ENCODE measurements around the gene GSTT2.

Gene GSTT2

DNA sequence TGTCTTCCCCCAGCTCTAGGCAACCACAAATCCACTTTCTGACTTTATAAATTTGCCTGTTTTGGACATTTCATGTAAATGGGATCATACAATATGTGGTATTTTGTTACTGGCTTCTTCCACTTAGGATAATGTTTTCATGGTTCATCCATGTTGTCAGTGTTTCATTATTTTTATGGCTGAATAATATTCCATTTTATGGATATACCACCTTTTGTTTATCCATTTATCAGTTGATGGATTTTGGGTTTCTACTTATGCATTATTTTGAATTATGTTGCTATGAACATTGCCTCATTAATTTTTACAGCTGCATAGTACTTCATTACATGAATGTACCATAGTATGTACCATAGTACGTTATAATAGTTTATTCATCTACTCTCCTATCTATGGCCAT is 36.2 kb downstream of the GSTT2 start:
- no peaks in the 10 kb centered on the region for H3K4me1 ChIP-seq (ENCODE audit: insufficient read depth, poor library complexity, severe bottlenecking)
- H3K9me3 ChIP-seq (ENCODE audit: severe bottlenecking) = no peaks in the 10 kb centered on the region
- H3K27ac ChIP-seq (ENCODE audit: poor library complexity, severe bottlenecking) = no peak overlapping the region
- no peak for ATAC-seq (ENCODE audit: low read depth)
- H3K4me3 ChIP-seq (ENCODE audit: severe bottlenecking) = no peak overlapping the region
- no peak for DNase-seq (ENCODE audit: low spot score)
- H3K36me3 ChIP-seq (ENCODE audit: low read depth) = peaks cover 10% of the 10 kb centered on the region
- TF ChIP-seq, protein P1, sequence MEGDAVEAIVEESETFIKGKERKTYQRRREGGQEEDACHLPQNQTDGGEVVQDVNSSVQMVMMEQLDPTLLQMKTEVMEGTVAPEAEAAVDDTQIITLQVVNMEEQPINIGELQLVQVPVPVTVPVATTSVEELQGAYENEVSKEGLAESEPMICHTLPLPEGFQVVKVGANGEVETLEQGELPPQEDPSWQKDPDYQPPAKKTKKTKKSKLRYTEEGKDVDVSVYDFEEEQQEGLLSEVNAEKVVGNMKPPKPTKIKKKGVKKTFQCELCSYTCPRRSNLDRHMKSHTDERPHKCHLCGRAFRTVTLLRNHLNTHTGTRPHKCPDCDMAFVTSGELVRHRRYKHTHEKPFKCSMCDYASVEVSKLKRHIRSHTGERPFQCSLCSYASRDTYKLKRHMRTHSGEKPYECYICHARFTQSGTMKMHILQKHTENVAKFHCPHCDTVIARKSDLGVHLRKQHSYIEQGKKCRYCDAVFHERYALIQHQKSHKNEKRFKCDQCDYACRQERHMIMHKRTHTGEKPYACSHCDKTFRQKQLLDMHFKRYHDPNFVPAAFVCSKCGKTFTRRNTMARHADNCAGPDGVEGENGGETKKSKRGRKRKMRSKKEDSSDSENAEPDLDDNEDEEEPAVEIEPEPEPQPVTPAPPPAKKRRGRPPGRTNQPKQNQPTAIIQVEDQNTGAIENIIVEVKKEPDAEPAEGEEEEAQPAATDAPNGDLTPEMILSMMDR (IDR thresholded peaks at IDR 0.05; ENCODE audit: poor library complexity, severe bottlenecking) = no peak
- no peaks in the 10 kb centered on the region for H3K27me3 ChIP-seq (ENCODE audit: insufficient read depth, poor library complexity, severe bottlenecking)

DNA sequence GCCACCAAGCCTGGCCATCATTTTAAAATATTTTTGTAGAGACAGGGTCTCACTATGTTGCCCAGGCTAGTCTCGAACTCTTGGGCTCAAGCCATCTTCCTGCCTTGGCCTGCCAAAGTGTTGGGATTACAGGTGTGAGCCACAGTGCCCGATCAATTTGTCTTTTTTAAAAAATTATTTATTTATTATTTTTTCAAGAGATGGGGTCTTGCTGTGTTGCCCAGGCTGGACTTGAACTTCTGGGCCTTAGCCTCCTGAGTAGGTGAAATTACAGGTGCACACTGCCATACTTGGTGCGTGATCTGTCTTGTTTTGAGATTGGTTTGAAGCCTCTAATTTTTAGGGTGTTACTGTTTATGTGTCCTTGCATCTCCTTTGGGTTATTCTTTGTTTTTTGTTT is 41.4 kb downstream of the GSTT2 start:
- DNase-seq (ENCODE audit: low spot score) = no peak
- H3K27ac ChIP-seq (ENCODE audit: poor library complexity, severe bottlenecking) = no peak overlapping the region
- no peaks in the 10 kb centered on the region for H3K27me3 ChIP-seq (ENCODE audit: insufficient read depth, poor library complexity, severe bottlenecking)
- no peak for ATAC-seq (ENCODE audit: low read depth)
- TF ChIP-seq, protein P1 (IDR thresholded peaks at IDR 0.05; ENCODE audit: poor library complexity, severe bottlenecking) = no peak
- no peak overlapping the region for H3K4me3 ChIP-seq (ENCODE audit: severe bottlenecking)
- peaks cover 18% of the 10 kb centered on the region for H3K36me3 ChIP-seq (ENCODE audit: low read depth)
- H3K4me1 ChIP-seq (ENCODE audit: insufficient read depth, poor library complexity, severe bottlenecking) = no peaks in the 10 kb centered on the region
- peaks cover 3% of the 10 kb centered on the region for H3K9me3 ChIP-seq (ENCODE audit: severe bottlenecking)

DNA sequence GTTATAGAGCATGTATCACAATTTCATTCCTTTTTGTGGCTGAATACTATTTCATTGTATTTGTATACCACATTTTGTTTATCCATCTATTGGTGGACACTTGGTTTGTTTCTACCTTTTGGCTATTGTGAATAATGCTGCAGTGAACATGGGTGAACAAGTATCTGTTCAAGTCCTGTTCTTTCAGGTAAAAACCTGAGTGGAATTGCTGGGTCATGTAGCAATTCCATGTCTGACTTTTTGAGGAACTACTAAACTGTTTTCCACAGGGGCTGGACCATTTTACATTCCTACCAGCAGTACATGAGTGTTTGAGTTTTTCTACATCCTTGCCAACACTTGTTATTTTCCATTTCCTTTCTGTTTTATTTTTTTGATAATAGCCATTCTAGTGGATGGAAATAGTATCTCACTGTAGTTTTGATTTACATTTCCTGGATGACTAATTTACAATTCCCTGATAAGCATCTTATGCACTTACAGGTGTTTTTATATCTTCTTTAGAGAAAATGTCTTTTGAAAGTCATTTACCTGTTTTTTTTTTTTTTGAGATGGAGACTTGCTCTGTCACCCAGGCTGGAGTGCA is 43.4 kb downstream of the GSTT2 start:
- H3K4me3 ChIP-seq (ENCODE audit: severe bottlenecking) = no peak overlapping the region
- peaks cover 3% of the 10 kb centered on the region for H3K9me3 ChIP-seq (ENCODE audit: severe bottlenecking)
- ATAC-seq (ENCODE audit: low read depth) (no peak), DNase-seq (ENCODE audit: low spot score) (no peak)
- TF ChIP-seq, protein P1 (IDR thresholded peaks at IDR 0.05; ENCODE audit: poor library complexity, severe bottlenecking) = no peak
- H3K36me3 ChIP-seq (ENCODE audit: low read depth) = peaks cover 20% of the 10 kb centered on the region
- no peaks in the 10 kb centered on the region for H3K4me1 ChIP-seq (ENCODE audit: insufficient read depth, poor library complexity, severe bottlenecking)
- no peak overlapping the region for H3K27ac ChIP-seq (ENCODE audit: poor library complexity, severe bottlenecking)
- no peaks in the 10 kb centered on the region for H3K27me3 ChIP-seq (ENCODE audit: insufficient read depth, poor library complexity, severe bottlenecking)

DNA sequence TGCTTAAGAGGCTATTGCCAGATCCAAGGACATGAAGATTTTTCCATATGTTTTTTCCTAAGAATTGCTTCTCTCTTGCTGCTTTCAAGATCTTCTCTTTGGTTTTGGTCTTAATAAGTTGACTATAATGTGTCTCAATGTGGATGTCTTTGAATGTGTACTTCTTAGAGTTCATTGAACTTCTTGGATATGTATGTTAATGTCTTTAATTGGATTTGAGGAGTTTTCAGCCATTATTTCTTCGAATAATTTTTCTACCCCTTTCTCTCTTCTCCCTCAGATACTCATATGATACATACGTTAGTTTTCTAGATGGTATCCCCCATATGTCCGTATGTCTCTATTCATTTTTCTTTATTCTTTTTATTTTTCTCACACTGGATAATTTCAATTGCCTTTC is 44.4 kb downstream of the GSTT2 start:
- H3K27me3 ChIP-seq (ENCODE audit: insufficient read depth, poor library complexity, severe bottlenecking) = no peaks in the 10 kb centered on the region
- DNase-seq (ENCODE audit: low spot score) (no peak), ATAC-seq (ENCODE audit: low read depth) (no peak)
- TF ChIP-seq, protein P1 (IDR thresholded peaks at IDR 0.05; ENCODE audit: poor library complexity, severe bottlenecking) = no peak
- H3K4me1 ChIP-seq (ENCODE audit: insufficient read depth, poor library complexity, severe bottlenecking) = no peaks in the 10 kb centered on the region
- no peak overlapping the region for H3K27ac ChIP-seq (ENCODE audit: poor library complexity, severe bottlenecking)
- peaks cover 3% of the 10 kb centered on the region for H3K9me3 ChIP-seq (ENCODE audit: severe bottlenecking)
- H3K36me3 ChIP-seq (ENCODE audit: low read depth) = peaks cover 20% of the 10 kb centered on the region
- no peak overlapping the region for H3K4me3 ChIP-seq (ENCODE audit: severe bottlenecking)

DNA sequence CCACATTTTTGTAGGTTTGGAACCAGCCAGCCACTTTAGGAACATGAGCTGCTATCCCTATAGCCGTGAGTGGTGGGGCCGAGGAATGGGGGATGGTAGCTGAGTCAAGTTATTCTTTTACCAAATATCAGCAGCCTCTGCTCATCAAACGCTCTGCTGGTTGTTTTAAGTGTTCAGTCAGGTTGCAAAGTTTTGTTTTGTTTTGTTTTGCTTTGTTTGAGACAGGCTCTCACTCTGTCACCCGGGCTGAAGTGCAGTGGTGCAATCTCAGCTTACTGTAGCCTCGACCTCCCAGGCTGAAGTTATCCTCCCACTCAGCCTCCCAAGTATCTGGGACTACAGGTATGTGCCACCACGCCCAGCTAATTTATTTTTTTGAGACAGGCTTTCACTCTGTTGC is 45.5 kb downstream of the GSTT2 start:
- Histone ChIP-seq H3K9me3 (ENCODE audit: severe bottlenecking) (peaks cover 3% of the 10 kb centered on the region), H3K36me3 (ENCODE audit: low read depth) (peaks cover 20% of the 10 kb centered on the region), H3K27me3 (ENCODE audit: insufficient read depth, poor library complexity, severe bottlenecking) (no peaks in the 10 kb centered on the region), H3K4me3 (ENCODE audit: severe bottlenecking) (no peak overlapping the region), H3K4me1 (ENCODE audit: insufficient read depth, poor library complexity, severe bottlenecking) (no peaks in the 10 kb centered on the region), H3K27ac (ENCODE audit: poor library complexity, severe bottlenecking) (no peak overlapping the region)
- TF ChIP-seq, protein P1 (IDR thresholded peaks at IDR 0.05; ENCODE audit: poor library complexity, severe bottlenecking) = no peak
- DNase-seq (ENCODE audit: low spot score) = no peak
- no peak for ATAC-seq (ENCODE audit: low read depth)

All from RWPE2 (cell line).